ENCODE measurements around the gene TMUB1.

The TMUB1 gene

DNA sequence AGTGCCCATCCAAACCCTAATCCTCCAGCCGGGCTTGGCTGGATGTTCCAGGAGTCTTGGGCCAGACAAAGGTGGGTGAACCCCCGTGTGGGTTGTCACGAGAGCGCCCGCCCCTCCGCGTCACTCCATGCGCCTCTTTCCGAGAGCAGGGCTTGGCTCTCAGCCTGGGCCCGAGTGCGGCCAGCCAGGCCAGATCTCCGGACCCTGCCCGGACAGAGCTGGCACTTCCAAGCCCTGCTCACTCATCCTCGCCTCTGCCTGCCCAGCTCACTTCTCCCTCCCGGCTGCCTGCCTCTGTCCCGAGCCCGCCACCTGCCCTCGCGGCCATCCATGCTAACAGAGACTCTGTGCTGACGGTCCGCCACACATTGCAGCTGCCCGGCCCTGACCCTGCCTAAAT, 37.6 kb upstream of the TMUB1 start:
- DNase-seq, result no peak

DNA sequence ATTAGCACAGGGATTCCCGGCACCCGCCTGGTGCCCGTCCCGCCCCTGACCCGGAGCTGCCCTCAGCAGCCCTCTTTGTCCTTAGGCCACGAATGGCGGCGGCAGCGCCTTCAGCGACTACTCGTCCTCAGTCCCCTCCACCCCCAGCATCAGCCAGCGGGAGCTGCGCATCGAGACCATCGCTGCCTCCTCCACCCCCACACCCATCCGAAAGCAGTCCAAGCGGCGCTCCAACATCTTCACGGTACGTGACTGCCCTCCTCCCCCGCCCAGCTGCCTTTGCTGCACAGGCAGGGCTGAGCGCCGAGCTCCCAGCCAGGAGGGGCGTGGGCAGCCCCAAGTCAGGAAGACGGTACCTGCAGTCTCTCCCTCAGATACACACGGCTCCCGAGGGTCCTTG, 36.6 kb upstream of the TMUB1 start:
- DNase-seq, result no peak

DNA sequence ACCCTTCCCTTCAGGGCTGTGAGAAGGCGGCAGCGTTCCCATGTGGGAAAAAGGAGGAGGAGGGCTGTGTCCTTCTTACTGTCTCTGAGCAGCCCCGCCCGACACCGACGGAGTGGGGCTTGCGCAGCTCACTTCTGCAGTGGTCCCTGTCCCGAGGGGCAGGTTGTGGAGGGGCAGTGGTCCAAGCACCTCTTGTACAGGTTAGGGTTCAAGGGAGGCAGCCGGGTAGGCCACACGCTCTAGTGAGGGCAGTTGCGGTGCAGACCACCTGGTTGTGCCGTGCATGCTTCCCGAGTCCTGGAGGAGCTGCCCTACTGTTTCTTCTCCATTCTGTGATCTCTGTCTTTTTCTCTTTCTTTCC, 35.7 kb upstream of the TMUB1 start:
- no peak for DNase-seq

DNA sequence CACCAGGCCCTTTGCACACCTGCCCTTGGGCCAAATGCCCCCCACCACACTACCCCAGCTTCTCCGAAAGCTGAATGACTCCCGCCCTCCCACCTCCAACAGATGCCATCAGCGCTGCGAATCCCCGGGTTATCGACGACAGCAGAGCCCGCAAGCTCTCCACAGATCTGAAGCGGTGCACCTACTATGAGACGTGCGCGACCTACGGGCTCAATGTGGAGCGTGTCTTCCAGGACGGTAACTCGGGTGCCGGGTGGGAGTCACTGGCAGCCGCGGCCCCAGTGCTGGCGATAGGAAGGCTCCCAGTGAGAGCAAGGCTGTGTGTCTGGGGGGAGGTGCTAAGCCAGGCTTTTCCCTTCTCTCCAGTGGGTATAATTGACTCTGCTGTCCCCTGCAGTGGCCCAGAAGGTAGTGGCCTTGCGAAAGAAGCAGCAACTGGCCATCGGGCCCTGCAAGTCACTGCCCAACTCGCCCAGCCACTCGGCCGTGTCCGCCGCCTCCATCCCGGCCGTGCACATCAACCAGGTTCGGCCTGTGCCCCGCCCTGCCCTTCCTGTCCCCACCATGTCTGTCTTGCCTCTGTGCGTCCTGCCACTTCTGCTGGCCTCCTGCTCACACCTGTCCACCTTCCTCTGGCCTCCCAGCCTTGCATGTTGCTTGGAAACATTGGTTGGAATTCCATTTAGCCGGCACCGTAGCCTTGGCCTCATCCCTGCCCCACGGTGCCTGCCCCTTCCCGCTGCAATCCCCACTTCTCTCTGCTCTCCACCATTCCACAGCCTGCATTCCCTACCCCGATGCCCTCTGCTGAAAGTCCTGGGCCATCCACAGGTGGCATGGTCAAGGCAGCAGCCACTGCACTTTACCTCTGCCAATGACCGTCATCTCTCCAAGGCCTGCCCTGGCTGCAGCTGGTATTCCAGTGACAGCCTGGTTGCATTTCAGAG, 35.1 kb upstream of the TMUB1 start:
- no peak for DNase-seq

- peak in 1 of 2 donors; percentile 13 for DNase-seq
Observed at GRCh38 chr7:151117565-151117964, 34.3 kb upstream of the TMUB1 start.

DNA sequence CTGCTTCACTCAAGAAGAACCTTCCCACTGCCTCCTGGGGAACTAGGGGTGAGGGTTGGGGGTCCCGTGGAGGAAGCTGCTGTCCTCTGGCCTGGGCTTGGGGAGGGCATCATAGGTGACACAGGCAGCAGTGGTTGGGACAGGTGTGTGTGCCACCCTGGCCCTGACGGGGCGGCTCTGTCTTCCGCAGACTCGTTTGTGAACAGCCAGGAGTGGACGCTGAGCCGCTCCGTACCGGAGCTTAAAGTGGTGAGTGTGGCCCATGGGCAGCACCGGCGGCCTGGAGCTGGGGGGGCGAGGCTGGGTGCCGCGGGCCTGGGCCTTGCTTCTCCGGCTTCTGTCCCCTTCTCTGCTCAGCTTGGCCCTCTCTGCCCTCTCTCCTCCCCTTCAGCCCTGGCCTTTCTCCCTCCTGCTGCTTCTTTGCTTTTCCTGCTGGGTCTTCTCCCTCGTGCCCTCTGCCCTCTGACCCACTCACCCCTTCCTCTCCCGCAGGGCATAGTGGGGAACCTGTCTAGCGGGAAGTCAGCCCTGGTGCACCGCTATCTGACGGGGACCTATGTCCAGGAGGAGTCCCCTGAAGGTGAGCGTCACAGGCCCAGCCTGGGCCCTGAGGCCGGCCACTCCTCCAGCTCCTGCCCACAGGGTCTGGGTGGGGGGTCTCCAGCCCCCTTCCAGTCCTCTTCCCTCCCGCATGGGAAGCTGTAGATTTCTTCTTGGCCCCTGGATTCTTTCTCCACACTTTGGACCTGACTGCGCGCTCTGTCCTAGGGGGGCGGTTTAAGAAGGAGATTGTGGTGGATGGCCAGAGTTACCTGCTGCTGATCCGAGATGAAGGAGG, 33.5 kb upstream of the TMUB1 start:
- no peak for DNase-seq

DNA sequence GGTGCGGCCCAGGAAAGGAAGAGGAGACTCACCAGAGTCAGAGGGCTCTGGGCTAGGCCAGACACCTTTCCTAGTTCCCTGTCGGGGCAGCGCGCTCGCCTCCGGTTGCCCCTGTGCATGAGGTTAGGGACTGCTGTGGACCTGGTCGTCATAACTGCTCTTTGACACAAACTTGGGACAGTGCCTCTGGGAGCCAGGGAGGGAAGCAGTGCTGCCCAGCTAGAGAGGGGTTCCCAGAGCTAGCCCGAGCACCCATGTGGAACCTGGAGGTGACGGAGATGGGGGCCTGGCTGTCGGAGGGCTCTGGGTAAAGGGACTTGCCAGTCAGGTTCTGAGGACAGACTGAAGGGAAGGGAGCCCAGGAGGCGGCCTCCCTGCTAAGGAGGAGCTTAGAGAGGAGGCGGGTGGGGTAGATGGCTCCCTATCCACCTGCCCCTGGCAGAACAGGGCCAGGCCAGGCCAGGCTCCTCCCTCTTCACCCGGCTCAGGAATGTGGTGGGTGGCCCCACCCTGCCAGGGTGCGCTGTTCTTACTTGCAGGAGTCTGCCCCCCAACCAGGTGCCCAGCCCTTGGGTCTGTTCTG, 32.6 kb upstream of the TMUB1 start:
- DNase-seq, result no peak

DNA sequence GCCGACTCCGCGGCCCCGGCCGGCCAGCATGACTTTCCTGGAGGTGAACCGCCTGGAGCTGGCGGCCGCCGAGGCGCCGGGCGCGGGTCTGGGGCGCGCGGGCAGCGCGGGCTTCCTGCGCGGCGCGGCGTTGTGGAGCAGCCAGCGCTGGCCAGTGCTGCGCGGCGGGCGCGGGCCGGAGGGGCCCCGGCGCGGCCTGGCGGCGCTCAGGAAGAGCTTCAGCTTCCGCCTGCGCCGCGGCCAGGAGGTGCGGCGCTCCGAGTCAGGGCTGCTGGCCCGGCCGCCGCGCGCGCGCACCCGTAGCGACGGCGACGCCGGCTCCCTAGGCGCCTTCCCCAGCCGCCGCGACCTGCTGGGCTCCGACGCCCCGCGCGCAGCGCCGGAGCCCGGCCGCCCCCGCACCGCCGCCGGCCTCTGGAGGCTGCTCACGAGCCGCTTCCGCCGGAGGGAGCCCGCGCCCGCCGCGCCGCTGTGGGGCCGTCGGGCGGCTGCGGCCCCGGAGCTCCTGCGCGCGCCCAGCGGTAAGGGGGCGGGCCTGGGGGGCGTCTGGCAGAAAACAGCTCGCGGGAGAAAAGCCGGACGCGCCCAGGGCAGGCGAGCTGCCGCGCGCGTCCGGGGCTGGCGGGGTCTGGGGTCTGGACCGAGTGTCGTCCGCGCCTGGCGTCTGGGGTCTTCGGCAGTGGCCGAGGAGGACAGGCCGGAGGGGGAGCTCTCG, 32.0 kb upstream of the TMUB1 start:
- peak in 1 of 2 donors; percentile 42 for DNase-seq

DNA sequence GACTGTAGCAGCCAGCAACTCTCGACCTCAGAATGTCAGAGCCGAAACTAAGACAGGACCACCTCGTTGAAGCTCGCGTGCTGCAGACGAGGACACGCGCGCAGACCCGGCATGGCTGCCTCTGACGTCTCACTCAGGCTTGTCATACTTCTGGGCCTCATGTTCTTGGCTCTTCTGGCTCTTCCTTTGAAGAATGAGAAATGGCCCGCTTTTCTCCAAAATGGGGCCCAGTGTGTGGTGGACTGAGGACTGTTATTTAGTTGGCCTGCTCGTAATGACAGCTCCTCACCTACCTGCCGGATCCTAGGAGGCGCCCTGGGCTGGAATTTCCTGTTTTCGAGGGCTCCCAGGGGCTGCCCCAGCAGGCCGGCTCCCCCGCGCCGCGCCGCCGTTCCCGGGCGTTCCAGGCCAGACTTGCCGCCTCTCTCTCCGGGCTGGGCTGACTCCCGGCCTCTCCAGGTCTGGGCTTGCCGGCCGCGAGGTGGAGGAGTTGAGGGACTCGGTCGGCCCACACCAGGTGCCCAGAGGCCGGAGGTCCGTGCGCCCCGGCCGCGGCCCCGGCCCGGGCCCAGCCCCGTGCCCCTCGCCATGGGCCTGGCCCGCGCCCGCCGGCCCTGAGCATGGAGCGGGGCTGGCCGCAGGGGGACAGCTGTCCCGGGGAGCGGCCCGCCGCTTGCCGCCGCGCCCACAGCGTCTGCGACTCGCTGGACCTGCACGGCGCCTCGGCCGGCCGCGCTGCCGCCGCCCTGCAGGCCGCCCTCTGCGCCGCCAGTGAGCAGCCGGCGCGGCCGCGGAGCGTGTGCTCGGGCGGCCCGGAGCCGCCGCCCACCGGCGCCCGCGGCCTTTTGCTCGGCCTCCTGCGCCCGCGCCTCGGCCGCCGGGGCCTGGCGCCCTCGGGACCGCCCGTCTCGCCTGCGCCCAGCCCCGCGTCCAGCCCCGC, 31.1 kb upstream of the TMUB1 start:
- DNase-seq, result no peak

DNA sequence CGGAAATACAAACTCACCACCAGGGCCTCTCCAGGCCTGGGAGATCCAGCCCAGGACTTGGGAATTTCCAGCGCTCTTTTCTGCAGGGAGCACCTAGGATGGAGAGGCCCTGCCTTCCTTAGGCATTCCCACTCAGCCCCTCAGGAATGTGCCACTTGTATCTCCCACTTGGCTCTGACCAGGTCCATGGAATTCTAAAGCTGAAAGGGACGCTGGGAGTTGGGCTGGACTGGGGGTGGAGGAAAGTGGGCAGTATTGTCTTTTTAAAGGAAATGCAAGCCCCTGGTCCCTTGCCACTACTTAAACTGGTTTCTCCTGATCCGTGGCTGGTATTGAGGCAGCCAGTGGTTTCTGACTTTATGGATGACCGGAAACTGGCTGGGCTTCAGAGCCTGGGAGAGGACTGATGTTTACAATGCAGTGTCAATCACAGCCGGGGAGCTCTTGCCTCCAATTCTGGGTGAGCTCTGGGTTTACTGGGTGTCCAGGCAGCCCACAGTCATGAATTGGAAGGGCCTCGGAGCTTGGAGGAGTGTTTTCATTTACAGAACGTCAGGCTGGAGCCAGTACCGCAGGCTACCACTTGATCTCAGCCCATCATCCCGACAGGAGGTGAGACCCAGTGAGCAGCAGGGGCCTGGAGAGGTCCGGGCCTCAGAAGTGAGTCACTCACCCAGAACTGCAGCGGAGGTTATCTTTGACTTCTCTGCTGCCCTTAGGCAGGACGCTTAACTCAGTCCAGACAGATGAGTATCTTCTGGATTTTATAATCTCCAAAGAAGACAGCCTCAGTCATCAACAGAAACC, 30.3 kb upstream of the TMUB1 start:
- DNase-seq, result no peak

DNA sequence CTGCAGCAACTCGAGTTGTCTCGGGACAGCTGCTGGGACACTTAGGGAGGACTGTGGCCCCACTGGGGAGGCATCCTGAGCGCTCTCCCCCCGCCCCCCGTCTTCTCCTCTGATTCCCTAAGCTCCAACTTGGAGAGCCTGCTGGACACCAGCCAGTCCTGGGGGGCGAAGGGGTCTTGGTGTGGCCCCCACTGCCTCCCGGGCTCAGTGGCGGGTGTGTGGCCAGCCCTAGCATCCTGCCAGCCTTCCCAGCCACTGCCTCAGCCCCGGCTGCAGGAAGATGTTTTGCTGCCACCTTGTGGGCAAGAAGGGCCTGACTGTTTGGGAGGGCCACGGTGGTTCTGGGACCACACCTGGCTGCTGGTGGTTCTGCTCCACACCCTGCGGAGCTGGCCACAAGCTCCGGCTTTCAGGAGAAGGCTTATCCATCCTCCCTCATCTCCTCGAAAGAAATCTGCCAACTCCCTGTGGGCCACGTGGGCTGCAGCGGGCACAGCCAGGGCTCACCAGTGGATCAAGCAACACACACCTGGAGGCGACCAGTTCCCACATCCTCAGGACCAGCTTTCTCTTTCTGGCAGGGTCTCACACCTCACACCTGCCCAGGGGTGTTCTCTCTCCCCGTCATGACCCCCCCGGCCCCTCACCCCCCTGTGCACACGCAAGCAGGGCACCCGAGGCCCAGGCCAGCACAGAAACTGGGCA, 27.8 kb upstream of the TMUB1 start:
- peak; percentile 72 to 75 for DNase-seq

GRCh38 chr7:151110236-151110940, 27.1 kb upstream of the TMUB1 start:
- DNase-seq, result no peak

DNA sequence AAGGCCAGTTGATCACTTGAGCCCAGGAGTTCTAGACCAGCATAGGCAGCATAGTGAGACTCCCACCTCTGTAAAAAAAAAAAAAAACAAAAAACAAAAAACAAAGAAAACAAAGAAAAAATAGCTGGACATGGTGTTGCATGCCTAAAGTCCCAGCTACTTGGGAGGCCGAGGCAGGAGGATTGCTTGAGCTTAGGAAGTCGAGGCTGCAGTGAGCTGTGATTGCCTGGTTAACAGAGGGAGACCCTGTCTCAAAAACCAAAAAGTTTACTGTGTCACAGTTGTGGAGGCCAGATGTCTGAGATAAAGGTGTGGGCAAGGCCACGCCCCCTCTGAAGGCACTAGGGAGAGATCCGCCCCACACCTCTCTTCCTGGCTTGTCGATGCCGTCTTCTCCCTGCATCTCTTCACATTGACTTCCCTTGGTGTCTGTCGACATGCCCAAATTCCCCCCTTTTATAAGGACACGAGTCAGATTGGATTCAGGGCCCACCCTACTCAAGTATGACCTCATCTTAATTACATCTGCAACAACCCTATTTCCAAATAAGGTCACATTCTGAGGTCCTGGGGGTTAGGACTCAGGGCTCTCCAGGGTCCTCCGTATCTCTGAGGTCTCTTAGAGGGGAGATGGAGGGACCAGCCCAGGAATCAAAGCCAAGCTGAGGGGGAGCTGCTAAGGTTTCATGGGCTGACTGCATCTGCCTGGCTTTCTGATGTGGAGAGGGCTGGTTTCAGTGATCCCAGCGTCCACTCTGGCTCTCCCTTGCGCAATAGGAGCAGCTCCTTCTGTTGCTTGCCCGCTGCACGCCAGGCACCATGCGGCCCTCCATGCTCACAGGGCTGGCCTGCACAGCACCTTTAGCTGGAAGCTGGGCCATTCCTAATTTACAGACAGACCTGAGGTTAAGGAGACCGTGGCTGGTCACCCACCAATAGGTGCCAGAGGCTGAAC, 26.1 kb upstream of the TMUB1 start:
- no peak for DNase-seq

GRCh38 chr7:151107882-151108281, 24.6 kb upstream of the TMUB1 start:
- no peak for DNase-seq

- DNase-seq, result no peak
Observed at GRCh38 chr7:151104411-151105235, 21.3 kb upstream of the TMUB1 start.

- DNase-seq, result no peak
Observed at GRCh38 chr7:151103973-151104372, 20.7 kb upstream of the TMUB1 start.

GRCh38 chr7:151102991-151103390, 19.7 kb upstream of the TMUB1 start:
- no peak for DNase-seq
